ENCODE results near the gene PTF1A.
A peak's percentile ranks its signal among the peaks of the same experiment; 100 is the strongest.

Gene PTF1A, protein sequence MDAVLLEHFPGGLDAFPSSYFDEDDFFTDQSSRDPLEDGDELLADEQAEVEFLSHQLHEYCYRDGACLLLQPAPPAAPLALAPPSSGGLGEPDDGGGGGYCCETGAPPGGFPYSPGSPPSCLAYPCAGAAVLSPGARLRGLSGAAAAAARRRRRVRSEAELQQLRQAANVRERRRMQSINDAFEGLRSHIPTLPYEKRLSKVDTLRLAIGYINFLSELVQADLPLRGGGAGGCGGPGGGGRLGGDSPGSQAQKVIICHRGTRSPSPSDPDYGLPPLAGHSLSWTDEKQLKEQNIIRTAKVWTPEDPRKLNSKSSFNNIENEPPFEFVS

DNA sequence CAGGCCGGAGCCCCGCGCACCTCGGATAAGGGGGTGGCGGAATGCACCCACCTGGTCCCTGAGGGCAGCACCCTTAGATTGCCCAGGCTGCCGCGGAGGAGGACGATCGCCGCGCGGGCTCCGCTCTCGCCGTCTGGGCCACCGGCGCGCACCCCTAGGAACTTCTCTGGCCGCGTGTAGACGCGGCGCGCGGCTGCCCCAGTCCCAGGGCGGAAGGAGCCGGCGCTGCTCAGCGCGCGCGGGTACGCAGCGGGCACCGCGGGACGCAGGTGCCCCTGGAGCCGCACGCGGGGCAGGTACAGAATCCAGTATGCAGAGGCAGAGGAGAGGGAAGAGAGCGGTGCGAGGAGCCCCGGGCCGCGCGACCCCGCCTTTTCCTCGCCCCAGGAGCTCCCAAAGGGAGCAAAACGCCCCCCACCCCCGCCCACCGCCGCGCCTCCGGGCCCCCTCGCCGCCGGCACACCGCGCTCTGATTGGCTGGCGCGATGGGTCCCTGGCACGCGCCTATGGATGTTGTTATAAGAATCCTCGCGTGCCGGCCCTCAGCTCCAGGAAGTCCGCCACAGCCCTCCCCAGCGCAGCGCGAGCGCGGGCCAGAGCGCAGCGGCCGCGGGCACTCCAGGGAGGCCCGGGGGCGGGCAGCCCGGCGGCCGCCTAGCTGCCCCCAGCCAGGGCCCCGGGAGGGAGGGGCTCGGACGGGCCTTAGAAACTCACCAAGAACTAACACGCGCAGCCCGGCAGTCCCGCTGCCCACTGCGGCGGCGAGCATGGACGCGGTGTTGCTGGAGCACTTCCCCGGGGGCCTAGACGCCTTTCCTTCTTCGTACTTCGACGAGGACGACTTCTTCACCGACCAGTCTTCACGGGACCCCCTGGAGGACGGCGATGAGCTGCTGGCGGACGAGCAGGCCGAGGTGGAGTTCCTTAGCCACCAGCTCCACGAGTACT, at the start of gene PTF1A:
TSS of gene PTF1A (plus strand) at position 549 of the 948 bp plus-strand sequence. CDS start at position 768, 219 bp downstream.
- CTCF ChIA-PET: interaction anchor here (0.8 to 1.1 kb wide), 3 partner anchors 14 to 31 kb away, joined by 3 to 6 read pairs (median 3); no protein-coding TSS in a partner anchor
- peak; percentile 16 for DNase-seq (ENCODE audit: extremely low spot score)
- POLR2A ChIA-PET: no interaction called here
- no peak for TF ChIP-seq LEF1 (IDR thresholded peaks at IDR 0.05; ENCODE audit: borderline replicate concordance)
- no peak for TF ChIP-seq NFRKB (IDR thresholded peaks at IDR 0.05)
- TF ChIP-seq FOXK2 (IDR thresholded peaks at IDR 0.05): no peak
- no peak for TF ChIP-seq ARNT (IDR thresholded peaks at IDR 0.05)
- TF ChIP-seq L3MBTL2 (conservative IDR thresholded peaks at IDR 0.05): peak; percentile 36; the same call in 1 of the 2 replicates

DNA sequence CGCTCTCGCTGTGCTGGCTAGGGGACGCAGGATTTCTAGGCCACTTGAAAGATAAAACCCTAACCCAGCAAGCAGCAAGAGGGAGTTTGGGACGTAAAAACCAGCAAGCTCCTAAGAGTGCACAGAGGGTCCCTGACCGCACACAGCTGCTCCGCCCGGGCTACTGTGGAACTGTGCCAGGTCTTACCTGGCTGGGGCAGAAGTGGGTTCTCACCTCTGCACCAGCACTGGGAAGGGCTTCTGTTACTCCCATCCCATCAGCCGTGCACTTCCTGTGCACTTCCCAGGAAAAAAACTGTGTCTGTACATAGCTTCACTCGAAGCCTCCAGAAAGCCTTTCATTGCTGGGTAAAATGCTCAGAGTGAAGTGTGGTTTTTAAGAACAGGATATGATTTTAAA, 45.9 kb upstream of the PTF1A start:
- ChIA-PET POLR2A (no interaction called here), CTCF (interaction anchor here (0.8 kb wide), 1 partner anchor 12 kb away, joined by 4 read pairs; no protein-coding TSS in a partner anchor)
- DNase-seq (ENCODE audit: extremely low spot score): no peak
- TF ChIP-seq LEF1 (IDR thresholded peaks at IDR 0.05; ENCODE audit: borderline replicate concordance) (no peak), FOXK2 (IDR thresholded peaks at IDR 0.05) (no peak), L3MBTL2 (conservative IDR thresholded peaks at IDR 0.05) (no peak), SUZ12 (IDR thresholded peaks at IDR 0.05) (no peak)
- TF ChIP-seq, protein P1, sequence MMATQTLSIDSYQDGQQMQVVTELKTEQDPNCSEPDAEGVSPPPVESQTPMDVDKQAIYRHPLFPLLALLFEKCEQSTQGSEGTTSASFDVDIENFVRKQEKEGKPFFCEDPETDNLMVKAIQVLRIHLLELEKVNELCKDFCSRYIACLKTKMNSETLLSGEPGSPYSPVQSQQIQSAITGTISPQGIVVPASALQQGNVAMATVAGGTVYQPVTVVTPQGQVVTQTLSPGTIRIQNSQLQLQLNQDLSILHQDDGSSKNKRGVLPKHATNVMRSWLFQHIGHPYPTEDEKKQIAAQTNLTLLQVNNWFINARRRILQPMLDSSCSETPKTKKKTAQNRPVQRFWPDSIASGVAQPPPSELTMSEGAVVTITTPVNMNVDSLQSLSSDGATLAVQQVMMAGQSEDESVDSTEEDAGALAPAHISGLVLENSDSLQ (IDR thresholded peaks at IDR 0.05): no peak

DNA sequence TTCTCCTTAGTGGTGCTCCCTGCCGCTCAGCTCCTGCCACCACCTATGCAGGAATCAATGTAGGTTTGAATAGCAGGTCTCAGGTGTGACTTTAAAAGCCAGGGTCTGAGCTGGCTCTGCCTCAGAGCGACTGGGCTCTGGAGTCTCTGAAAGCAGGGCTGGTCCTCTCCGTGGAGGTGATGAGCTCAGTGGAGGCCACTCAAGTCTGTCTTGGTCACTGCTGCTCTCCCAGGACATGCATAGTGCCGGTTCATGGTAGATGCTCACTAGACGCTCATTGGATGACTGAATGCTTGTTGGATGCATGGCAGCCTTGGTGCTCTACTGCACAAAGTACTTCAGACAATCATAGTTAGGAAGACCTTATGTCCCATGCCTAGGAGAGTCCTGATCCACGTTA, 45.1 kb upstream of the PTF1A start:
- CTCF ChIA-PET: no interaction called here
- POLR2A ChIA-PET: no interaction called here
- no peak for DNase-seq (ENCODE audit: extremely low spot score)
- no peak for TF ChIP-seq LEF1 (IDR thresholded peaks at IDR 0.05; ENCODE audit: borderline replicate concordance)
- no peak for TF ChIP-seq L3MBTL2 (conservative IDR thresholded peaks at IDR 0.05)
- no peak for TF ChIP-seq FOXA1 (IDR thresholded peaks at IDR 0.05)
- no peak for TF ChIP-seq ELF4 (IDR thresholded peaks at IDR 0.05)
- no peak for TF ChIP-seq CTBP1 (IDR thresholded peaks at IDR 0.05; ENCODE audit: borderline replicate concordance)
- TF ChIP-seq FOXK2 (IDR thresholded peaks at IDR 0.05): no peak
- TF ChIP-seq ZNF384 (IDR thresholded peaks at IDR 0.05): no peak
- no peak for TF ChIP-seq NFRKB (IDR thresholded peaks at IDR 0.05)
- no peak for TF ChIP-seq ARNT (IDR thresholded peaks at IDR 0.05)
- no peak for TF ChIP-seq SP1 (IDR thresholded peaks at IDR 0.05)
- TF ChIP-seq, protein P1 (IDR thresholded peaks at IDR 0.05): no peak
- no peak for TF ChIP-seq SUZ12 (IDR thresholded peaks at IDR 0.05)
- TF ChIP-seq TARDBP (IDR thresholded peaks at IDR 0.05): no peak
- TF ChIP-seq HDGF (IDR thresholded peaks at IDR 0.05; ENCODE audit: borderline replicate concordance): no peak

DNA sequence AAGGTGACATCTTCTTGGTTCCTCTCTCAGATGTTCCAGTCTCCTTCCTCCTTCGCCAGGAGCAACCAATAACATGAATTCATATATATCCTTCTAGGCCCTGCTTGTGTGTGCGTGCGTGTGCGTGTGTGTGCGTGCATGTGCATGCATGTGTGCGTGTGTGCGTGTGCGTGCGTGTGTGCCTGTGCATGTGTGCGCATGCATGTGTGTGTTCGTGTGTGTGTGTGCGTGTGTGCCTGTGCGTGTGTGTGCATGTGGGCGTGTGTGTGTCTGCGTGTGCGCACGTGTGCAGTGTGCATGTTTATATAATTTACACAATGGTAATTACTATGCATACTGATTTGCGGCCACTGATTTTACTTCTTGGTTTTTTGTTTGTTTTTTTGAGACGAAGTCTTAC, 43.9 kb upstream of the PTF1A start:
- CTCF ChIA-PET: no interaction called here
- TF ChIP-seq ZNF384 (IDR thresholded peaks at IDR 0.05): no peak
- TF ChIP-seq SUZ12 (IDR thresholded peaks at IDR 0.05): no peak
- no peak for TF ChIP-seq CTBP1 (IDR thresholded peaks at IDR 0.05; ENCODE audit: borderline replicate concordance)
- TF ChIP-seq ARNT (IDR thresholded peaks at IDR 0.05): no peak
- TF ChIP-seq FOXK2 (IDR thresholded peaks at IDR 0.05): no peak
- no peak for TF ChIP-seq L3MBTL2 (conservative IDR thresholded peaks at IDR 0.05)
- no peak for TF ChIP-seq TARDBP (IDR thresholded peaks at IDR 0.05)
- no peak for TF ChIP-seq BHLHE40 (IDR thresholded peaks at IDR 0.05; ENCODE audit: borderline replicate concordance)
- TF ChIP-seq, protein P1 (IDR thresholded peaks at IDR 0.05): no peak
- no peak for TF ChIP-seq HDGF (IDR thresholded peaks at IDR 0.05; ENCODE audit: borderline replicate concordance)
- TF ChIP-seq ELF4 (IDR thresholded peaks at IDR 0.05): no peak
- no peak for TF ChIP-seq LEF1 (IDR thresholded peaks at IDR 0.05; ENCODE audit: borderline replicate concordance)
- TF ChIP-seq FOXA1 (IDR thresholded peaks at IDR 0.05): no peak

DNA sequence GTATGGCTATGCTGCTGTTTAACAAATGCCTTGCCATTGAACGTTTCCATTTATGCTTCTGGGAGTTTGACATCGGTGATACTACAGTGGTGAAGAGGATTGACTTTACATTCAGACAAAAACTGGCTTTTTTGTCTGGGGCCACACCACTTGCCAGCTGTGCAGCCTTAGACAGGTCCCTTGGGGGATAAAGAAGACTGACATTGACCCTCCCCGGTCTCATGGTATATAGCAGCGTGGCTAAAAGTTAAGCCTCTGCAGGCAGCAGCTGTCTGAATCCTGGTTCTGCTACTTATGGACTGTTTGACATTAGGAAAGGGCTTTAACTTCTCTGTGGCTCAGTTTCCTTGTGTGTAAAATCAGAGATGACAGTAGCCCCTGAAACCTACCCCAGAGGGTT, 42.0 kb upstream of the PTF1A start:
- DNase-seq (ENCODE audit: extremely low spot score): no peak
- ChIA-PET POLR2A (no interaction called here), CTCF (no interaction called here)
- TF ChIP-seq FOXA1 (IDR thresholded peaks at IDR 0.05): no peak
- no peak for TF ChIP-seq FOXK2 (IDR thresholded peaks at IDR 0.05)
- TF ChIP-seq SP1 (IDR thresholded peaks at IDR 0.05): no peak
- TF ChIP-seq SUZ12 (IDR thresholded peaks at IDR 0.05): no peak
- no peak for TF ChIP-seq ARNT (IDR thresholded peaks at IDR 0.05)

More for the DNA sequence above, 43.9 kb upstream of the PTF1A start:
- no peak for DNase-seq (ENCODE audit: extremely low spot score)
- POLR2A ChIA-PET: no interaction called here

DNA sequence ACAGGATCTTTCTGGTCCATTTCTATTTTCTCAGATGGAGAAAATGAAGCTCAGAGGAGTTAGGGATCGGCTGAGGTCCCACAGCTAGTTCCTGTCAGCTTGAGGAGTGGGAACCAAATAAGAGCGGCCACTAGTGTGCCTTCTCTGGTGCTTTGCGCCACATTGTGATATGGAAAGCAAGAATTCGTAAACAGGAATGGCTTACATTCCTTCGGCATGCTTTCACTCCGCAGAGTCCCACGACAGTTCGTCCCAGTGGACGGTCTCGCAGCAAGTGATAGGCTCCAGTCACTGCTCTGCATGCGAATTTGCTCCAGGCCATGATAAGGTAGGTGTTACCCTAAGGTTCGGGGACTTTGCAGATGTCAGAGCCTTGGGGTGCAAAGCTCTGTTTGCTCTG, 41.5 kb upstream of the PTF1A start:
- ChIA-PET CTCF (no interaction called here), POLR2A (no interaction called here)
- TF ChIP-seq NFRKB (IDR thresholded peaks at IDR 0.05) (no peak), FOXA1 (IDR thresholded peaks at IDR 0.05) (no peak), FOXM1 (IDR thresholded peaks at IDR 0.05; ENCODE audit: borderline replicate concordance) (no peak), FOXK2 (IDR thresholded peaks at IDR 0.05) (no peak), HDGF (IDR thresholded peaks at IDR 0.05; ENCODE audit: borderline replicate concordance) (no peak), LEF1 (IDR thresholded peaks at IDR 0.05; ENCODE audit: borderline replicate concordance) (no peak), TARDBP (IDR thresholded peaks at IDR 0.05) (no peak), L3MBTL2 (conservative IDR thresholded peaks at IDR 0.05) (no peak)
- TF ChIP-seq, protein P1 (IDR thresholded peaks at IDR 0.05): no peak
- no peak for DNase-seq (ENCODE audit: extremely low spot score)

Measured in HEK293T (cell line).